ENCODE results near the gene CNOT11.

The CNOT11 gene

GRCh38 chr2:101300836-101301235 lies 48.1 kb downstream of the CNOT11 start:
- Histone ChIP-seq H3K9me2 (ENCODE audit: low read depth, low read length) (no peaks in the 10 kb centered on the region), H3K4me1 (ENCODE audit: insufficient read depth, low read length, severe bottlenecking) (peaks cover 7% of the 10 kb centered on the region), H3F3A (ENCODE audit: insufficient read depth, low read length) (no peaks in the 10 kb centered on the region), H3K79me2 (ENCODE audit: insufficient read depth, low read length) (no peaks in the 10 kb centered on the region), H3K27me3 (ENCODE audit: insufficient read depth, low read length) (no peaks in the 10 kb centered on the region), H3K27ac (ENCODE audit: low read depth, low read length, poor library complexity, severe bottlenecking) (no peak overlapping the region), H3K4me3 (ENCODE audit: low read depth, low read length, poor library complexity, severe bottlenecking) (no peak overlapping the region), H4K20me1 (ENCODE audit: insufficient read depth, low read length) (no peaks in the 10 kb centered on the region), H3K36me3 (ENCODE audit: insufficient read depth, low read length) (peaks cover 8% of the 10 kb centered on the region; the same call in 1 of the 2 replicates), H2AFZ (ENCODE audit: low read length) (no peak overlapping the region), H3K9me3 (ENCODE audit: low read length) (no peaks in the 10 kb centered on the region), H3K9ac (ENCODE audit: low read length) (no peak overlapping the region), H3K4me2 (ENCODE audit: low read length) (no peak overlapping the region)
- no peak for TF ChIP-seq EZH2 (IDR thresholded peaks at IDR 0.05; ENCODE audit: borderline replicate concordance, low read length)
- TF ChIP-seq CTCF (IDR thresholded peaks at IDR 0.05; ENCODE audit: low read length) = no peak

GRCh38 chr2:101302016-101302415 lies 49.3 kb downstream of the CNOT11 start:
- Histone ChIP-seq H3K9ac (ENCODE audit: low read length) (no peak overlapping the region), H3K4me2 (ENCODE audit: low read length) (no peak overlapping the region), H3K27ac (ENCODE audit: low read depth, low read length, poor library complexity, severe bottlenecking) (no peak overlapping the region), H3K9me2 (ENCODE audit: low read depth, low read length) (no peaks in the 10 kb centered on the region), H3F3A (ENCODE audit: insufficient read depth, low read length) (no peaks in the 10 kb centered on the region), H3K4me1 (ENCODE audit: insufficient read depth, low read length, severe bottlenecking) (peaks cover 19% of the 10 kb centered on the region), H3K9me3 (ENCODE audit: low read length) (no peaks in the 10 kb centered on the region), H3K79me2 (ENCODE audit: insufficient read depth, low read length) (no peaks in the 10 kb centered on the region), H3K4me3 (ENCODE audit: low read depth, low read length, poor library complexity, severe bottlenecking) (no peak overlapping the region), H3K36me3 (ENCODE audit: insufficient read depth, low read length) (peaks cover 8% of the 10 kb centered on the region; the same call in 1 of the 2 replicates), H4K20me1 (ENCODE audit: insufficient read depth, low read length) (no peaks in the 10 kb centered on the region), H2AFZ (ENCODE audit: low read length) (no peak overlapping the region), H3K27me3 (ENCODE audit: insufficient read depth, low read length) (no peaks in the 10 kb centered on the region)
- TF ChIP-seq CTCF (IDR thresholded peaks at IDR 0.05; ENCODE audit: low read length) (no peak), EZH2 (IDR thresholded peaks at IDR 0.05; ENCODE audit: borderline replicate concordance, low read length) (no peak)

- H3F3A ChIP-seq (ENCODE audit: insufficient read depth, low read length) = no peaks in the 10 kb centered on the region
- H3K36me3 ChIP-seq (ENCODE audit: insufficient read depth, low read length) = peaks cover 8% of the 10 kb centered on the region; the same call in 1 of the 2 replicates
- H3K4me3 ChIP-seq (ENCODE audit: low read depth, low read length, poor library complexity, severe bottlenecking) = no peak overlapping the region
- no peaks in the 10 kb centered on the region for H4K20me1 ChIP-seq (ENCODE audit: insufficient read depth, low read length)
- no peaks in the 10 kb centered on the region for H3K79me2 ChIP-seq (ENCODE audit: insufficient read depth, low read length)
- no peak for TF ChIP-seq EZH2 (IDR thresholded peaks at IDR 0.05; ENCODE audit: borderline replicate concordance, low read length)
- no peak for TF ChIP-seq CTCF (IDR thresholded peaks at IDR 0.05; ENCODE audit: low read length)
- H2AFZ ChIP-seq (ENCODE audit: low read length) = no peak overlapping the region
- no peaks in the 10 kb centered on the region for H3K9me2 ChIP-seq (ENCODE audit: low read depth, low read length)
- peaks cover 32% of the 10 kb centered on the region for H3K4me1 ChIP-seq (ENCODE audit: insufficient read depth, low read length, severe bottlenecking)
- H3K9me3 ChIP-seq (ENCODE audit: low read length) = no peaks in the 10 kb centered on the region
- no peak overlapping the region for H3K9ac ChIP-seq (ENCODE audit: low read length)
- no peak overlapping the region for H3K4me2 ChIP-seq (ENCODE audit: low read length)
- H3K27me3 ChIP-seq (ENCODE audit: insufficient read depth, low read length) = no peaks in the 10 kb centered on the region
- H3K27ac ChIP-seq (ENCODE audit: low read depth, low read length, poor library complexity, severe bottlenecking) = no peak overlapping the region
These were observed 51.0 kb downstream of the CNOT11 start for GRCh38 chr2:101303688-101304087.
